Endothelial cell of umbilical vein (primary cell): Measurements from ENCODE around the gene INPP5A. TPM values are rescaled to one million over a fixed set of nuclear protein-coding genes. Genes with fewer than 3 reads are reported as not detected.

Experiments
- BruUV-seq: library from RNA; stranded (reverse); fragments of 400-500 nt; replicated peaks from 2 replicates; lab custom pipeline; 2021; lab: Mats Ljungman, UMichigan
- CTCF ChIA-PET: fragments of 300-600, 350-600 bp; sonication (Branson Sonifier 250); formaldehyde crosslinking; loops from one replicate; lab custom pipeline; 2021; ENCODE audit warnings: antibody characterized with exemption, inconsistent platforms; lab: Charles Lee
- POLR2A ChIA-PET: fragments of 300-600, 350-600 bp; sonication (Branson Sonifier 250); formaldehyde crosslinking; loops from one replicate; lab custom pipeline; 2021; ENCODE audit warnings: antibody characterized with exemption, inconsistent platforms; lab: Charles Lee
- DNase-seq: peaks from one replicate; pipeline ENCODE4 v3.0.0-alpha.2; 2011; ENCODE audit warnings: low read depth, low spot score
- FAIRE-seq: peaks from 2 replicates; lab custom pipeline; 2011; peaks lifted over from hg19 to GRCh38; lab: Jason Lieb, UNC
- H2AFZ ChIP-seq: 2 replicates; pipeline ENCODE4 v1.6.0; 2012; ENCODE audit warnings: low read depth, low read length, control low read depth, inconsistent platforms
- H3K27ac ChIP-seq: 2 replicates; pipeline ENCODE4 v1.5.1; 2011; ENCODE audit warnings: low read depth, mild to moderate bottlenecking, control low read depth, low read length, moderate library complexity; ENCODE audit not compliant: insufficient read depth
- H3K27me3 ChIP-seq, 2 experiments: 2 replicates each; pipeline versions ENCODE4 v1.6.0 to v1.6.1; 2011; ENCODE audit warnings: low read length in 2 of 2, mixed read lengths in 1 of 2; ENCODE audit not compliant: control insufficient read depth in 2 of 2, insufficient read depth in 2 of 2
- H3K36me3 ChIP-seq, 2 experiments: 2 replicates in 1 of 2; 3 replicates in 1 of 2; pipeline ENCODE4 v1.5.1; 2011; ENCODE audit warnings: low read length in 2 of 2, mild to moderate bottlenecking in 1 of 2, moderate library complexity in 1 of 2; ENCODE audit not compliant: control insufficient read depth in 2 of 2, insufficient read depth in 2 of 2; ENCODE audit errors: extremely low read depth in 1 of 2
- H3K4me1 ChIP-seq: 3 replicates; pipeline ENCODE4 v1.5.1; 2011; ENCODE audit warnings: mild to moderate bottlenecking, low read length; ENCODE audit not compliant: control insufficient read depth, insufficient read depth; ENCODE audit errors: extremely low read depth
- H3K4me2 ChIP-seq: 2 replicates; pipeline ENCODE4 v1.6.1; 2011; ENCODE audit warnings: low read length, control low read depth, mixed read lengths; ENCODE audit not compliant: insufficient read depth
- H3K4me3 ChIP-seq, 3 experiments: fragments of 200-600 bp in 1 of 3; sonication (generic), shearing (Covaris generic) in 1 of 3; replicated peaks in 1 of 3; 2 replicates each; pipeline ENCODE4 v1.5.1; 2011 to 2016; ENCODE audit warnings: control low read depth in 3 of 3, low read length in 3 of 3, mild to moderate bottlenecking in 2 of 3, inconsistent platforms in 1 of 3, low read depth in 1 of 3, moderate library complexity in 1 of 3; ENCODE audit not compliant: insufficient read depth in 1 of 3
- H3K79me2 ChIP-seq: 2 replicates; pipeline ENCODE4 v1.6.0; 2012; ENCODE audit warnings: low read length, inconsistent platforms; ENCODE audit not compliant: control insufficient read depth, insufficient read depth
- H3K9ac ChIP-seq: replicated peaks from 2 replicates; pipeline ENCODE3; 2011; ENCODE audit warnings: low read length, control low read depth; ENCODE audit not compliant: insufficient read depth; ENCODE audit errors: extremely low read depth
- H3K9me1 ChIP-seq: replicated peaks from 3 replicates; pipeline ENCODE4 v1.6.0; 2011; ENCODE audit warnings: mild to moderate bottlenecking, low read length; ENCODE audit not compliant: control insufficient read depth, insufficient read depth; ENCODE audit errors: extremely low read depth
- H3K9me3 ChIP-seq: replicated peaks from 2 replicates; pipeline ENCODE4 v1.5.1; 2012; ENCODE audit warnings: low read length, inconsistent platforms; ENCODE audit not compliant: control insufficient read depth, insufficient read depth
- H4K20me1 ChIP-seq: replicated peaks from 2 replicates; pipeline ENCODE3; 2011; ENCODE audit warnings: mild to moderate bottlenecking, low read length; ENCODE audit not compliant: control insufficient read depth, insufficient read depth; ENCODE audit errors: extremely low read depth
- FOS ChIP-seq: IDR thresholded peaks from 2 replicates; pipeline ENCODE4 v1.6.1; 2011; ENCODE audit warnings: mild to moderate bottlenecking, low read length, moderate library complexity, borderline replicate concordance; ENCODE audit not compliant: insufficient read depth
- GATA2 ChIP-seq: IDR thresholded peaks from 2 replicates; pipeline ENCODE4 v1.7.0; 2011; ENCODE audit warnings: low read depth, mild to moderate bottlenecking, moderate library complexity, mixed read lengths, low read length; ENCODE audit not compliant: insufficient read length, insufficient read depth
- MYC ChIP-seq: IDR thresholded peaks from one replicate; pipeline ENCODE4 v1.6.1; 2011; ENCODE audit warnings: mild to moderate bottlenecking, low read depth, low read length
- POLR2A ChIP-seq: IDR thresholded peaks from 2 replicates; pipeline ENCODE4 v1.6.1; 2012; ENCODE audit warnings: low read depth, mild to moderate bottlenecking, control low read depth, low read length
- dilution Hi-C: fragments of 300-500 bp; cut with MboI; formaldehyde crosslinking; loops from one replicate; pipeline ENCODE4 v1.15.0; 2019; ENCODE audit warnings: low sequenced_read_pairs; ENCODE audit not compliant: extremely low pct_ligation_motif_present
- intact Hi-C: fragments of 100-400 bp; cut with micrococcal nuclease; formaldehyde crosslinking; loops from one replicate; pipeline ENCODE4 v1.10.0; 2022
- polyA plus RNA-seq, 4 experiments: library from polyadenylated mRNA; depleted of rRNA in 3 of 4; stranded (reverse) in 3 of 4; unstranded in 1 of 4; fragments of >200 nt; gene quantifications; 2 replicates each; pipeline versions ENCODE4 v1.2.1 to v1.2.3, GENCODE V29; 2011 to 2012; ENCODE audit warnings: missing spikeins in 1 of 4
- total RNA-seq: library from RNA; stranded (reverse); gene quantifications from 2 replicates; pipeline ENCODE4 v1.2.3, GENCODE V29; 2021

The INPP5A gene
- total and polyA plus RNA-seq, 2 donors (not counting 3 experiments of a cell fraction or from before 2014, with no cell fraction given), result 22.9 to 33.2 TPM

DNA sequence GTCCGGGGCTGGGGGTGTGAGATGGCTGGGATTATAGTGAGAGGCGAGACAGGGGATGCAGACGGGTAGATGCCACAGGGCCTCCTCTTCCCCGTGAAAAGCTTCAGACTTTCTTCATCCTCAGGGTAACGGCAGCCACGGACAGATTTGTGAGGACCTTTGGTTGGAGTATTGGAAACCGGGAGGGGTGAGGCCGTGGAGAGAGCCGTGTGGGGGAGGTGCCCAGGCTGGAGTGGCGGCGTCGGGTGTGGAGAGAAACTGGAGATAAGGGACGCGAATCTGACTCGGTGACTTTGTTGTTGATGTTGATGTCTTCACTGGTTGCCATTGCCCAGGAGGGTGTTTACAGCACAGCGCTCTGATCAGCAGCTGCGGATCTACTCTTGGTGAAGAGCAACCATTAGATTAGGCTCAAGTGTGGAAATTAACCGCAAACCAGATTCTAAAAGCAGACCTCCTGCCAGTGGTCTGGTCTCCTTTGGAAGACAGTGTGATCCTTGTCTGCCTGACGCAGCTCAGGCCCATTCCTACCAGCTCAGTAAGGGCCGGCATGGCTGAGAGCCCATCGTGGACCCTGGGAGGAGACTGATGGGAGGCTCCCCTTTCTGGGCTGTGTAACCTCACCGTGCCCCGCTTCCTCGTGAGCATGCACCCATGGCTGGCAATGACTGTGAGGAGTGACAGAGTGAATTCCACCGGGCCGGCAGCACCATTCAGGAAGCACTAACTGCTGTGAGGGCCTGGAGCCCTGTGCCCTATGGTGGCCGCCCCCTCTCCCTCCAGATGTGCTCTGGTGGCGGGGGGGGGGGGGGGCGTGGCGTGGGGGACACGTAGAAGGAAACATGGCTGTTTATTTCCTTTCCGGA is 90.3 kb downstream of the INPP5A start:
- no peaks in the 10 kb centered on the region for H3K36me3 ChIP-seq
- H2AFZ ChIP-seq, result peak overlapping the region; percentile 37
- CTCF ChIA-PET, result interaction anchor here (1.0 kb wide), 1 partner anchor 168 kb away, joined by 3 read pairs; no protein-coding TSS in a partner anchor
- BruUV-seq, result no TSS peak
- H3K9me1 ChIP-seq, result no peaks in the 10 kb centered on the region
- no peak overlapping the region for H3K27ac ChIP-seq
- DNase-seq (peak; percentile 35), FAIRE-seq (no peak)
- H3K79me2 ChIP-seq, result no peaks in the 10 kb centered on the region
- dilution Hi-C loops, result no loop called here
- no peaks in the 10 kb centered on the region for H3K9me3 ChIP-seq
- H3K27me3 ChIP-seq, result no peaks in the 10 kb centered on the region
- intact Hi-C loops, result loop anchor here (1.0 to 5.0 kb wide), 4 partner anchors 40 to 111 kb away; partner anchors contain the start of gene INPP5A
- H4K20me1 ChIP-seq, result no peaks in the 10 kb centered on the region
- peaks cover 12% of the 10 kb centered on the region for H3K4me1 ChIP-seq
- peak overlapping the region; percentile 27 for H3K4me2 ChIP-seq
- TF ChIP-seq MYC, result no peak
- no peak for TF ChIP-seq POLR2A
- TF ChIP-seq FOS, result no peak
- TF ChIP-seq GATA2, result no peak
- H3K4me3 ChIP-seq, result no peak overlapping the region
- no peak overlapping the region for H3K9ac ChIP-seq
- POLR2A ChIA-PET, result no interaction called here
